Choroid plexus epithelial cell (primary cell): Measurements from ENCODE around the gene POU3F1.

Source experiments
- DNase-seq: peaks from one replicate; pipeline ENCODE4 v3.0.0-alpha.2; 2010; ENCODE audit warnings: low read depth
- H3K4me3 ChIP-seq: 2 replicates; pipeline ENCODE4 v1.5.1; 2011; ENCODE audit warnings: low read depth, mild to moderate bottlenecking, control low read depth, low read length, moderate library complexity
- TF ChIP-seq, protein P1 (sequence below): conservative IDR thresholded peaks from 2 replicates; pipeline ENCODE4 v1.5.1; 2011; ENCODE audit warnings: low read depth, mild to moderate bottlenecking, control low read depth, inconsistent platforms, low read length, moderate library complexity

POU3F1 gene

DNA sequence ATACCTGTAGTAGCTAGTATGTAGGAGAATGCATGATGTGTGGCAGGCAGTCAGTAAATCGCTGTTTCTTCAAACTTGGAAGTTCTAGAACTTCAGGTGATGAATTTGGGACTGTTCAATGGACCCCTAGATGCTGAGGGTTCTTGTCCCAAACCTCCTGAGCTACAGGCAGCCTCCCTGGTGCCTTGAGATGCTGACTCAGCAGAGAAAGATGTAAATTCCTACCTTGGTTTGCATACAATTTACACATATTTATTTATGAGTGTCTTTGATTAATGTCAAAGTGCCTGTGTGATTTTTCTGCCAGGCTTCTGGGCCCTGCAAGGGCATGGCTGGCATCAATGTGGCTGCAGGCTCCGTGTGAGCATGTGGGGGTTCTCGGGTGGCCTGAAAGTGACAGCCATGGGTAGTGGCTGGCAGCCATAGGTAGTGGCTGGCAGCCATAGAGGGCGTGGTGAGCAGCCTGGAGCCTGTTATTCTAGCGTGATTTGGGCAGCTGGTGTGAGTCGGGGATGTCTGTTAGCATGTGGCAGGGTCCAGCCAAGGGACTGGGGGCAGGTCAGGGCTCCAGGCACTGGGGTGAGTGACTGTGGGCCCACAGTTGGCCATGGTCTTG, 13.2 kb upstream of the POU3F1 start:
- TF ChIP-seq, protein P1, sequence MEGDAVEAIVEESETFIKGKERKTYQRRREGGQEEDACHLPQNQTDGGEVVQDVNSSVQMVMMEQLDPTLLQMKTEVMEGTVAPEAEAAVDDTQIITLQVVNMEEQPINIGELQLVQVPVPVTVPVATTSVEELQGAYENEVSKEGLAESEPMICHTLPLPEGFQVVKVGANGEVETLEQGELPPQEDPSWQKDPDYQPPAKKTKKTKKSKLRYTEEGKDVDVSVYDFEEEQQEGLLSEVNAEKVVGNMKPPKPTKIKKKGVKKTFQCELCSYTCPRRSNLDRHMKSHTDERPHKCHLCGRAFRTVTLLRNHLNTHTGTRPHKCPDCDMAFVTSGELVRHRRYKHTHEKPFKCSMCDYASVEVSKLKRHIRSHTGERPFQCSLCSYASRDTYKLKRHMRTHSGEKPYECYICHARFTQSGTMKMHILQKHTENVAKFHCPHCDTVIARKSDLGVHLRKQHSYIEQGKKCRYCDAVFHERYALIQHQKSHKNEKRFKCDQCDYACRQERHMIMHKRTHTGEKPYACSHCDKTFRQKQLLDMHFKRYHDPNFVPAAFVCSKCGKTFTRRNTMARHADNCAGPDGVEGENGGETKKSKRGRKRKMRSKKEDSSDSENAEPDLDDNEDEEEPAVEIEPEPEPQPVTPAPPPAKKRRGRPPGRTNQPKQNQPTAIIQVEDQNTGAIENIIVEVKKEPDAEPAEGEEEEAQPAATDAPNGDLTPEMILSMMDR: no peak
- no peak for DNase-seq

DNA sequence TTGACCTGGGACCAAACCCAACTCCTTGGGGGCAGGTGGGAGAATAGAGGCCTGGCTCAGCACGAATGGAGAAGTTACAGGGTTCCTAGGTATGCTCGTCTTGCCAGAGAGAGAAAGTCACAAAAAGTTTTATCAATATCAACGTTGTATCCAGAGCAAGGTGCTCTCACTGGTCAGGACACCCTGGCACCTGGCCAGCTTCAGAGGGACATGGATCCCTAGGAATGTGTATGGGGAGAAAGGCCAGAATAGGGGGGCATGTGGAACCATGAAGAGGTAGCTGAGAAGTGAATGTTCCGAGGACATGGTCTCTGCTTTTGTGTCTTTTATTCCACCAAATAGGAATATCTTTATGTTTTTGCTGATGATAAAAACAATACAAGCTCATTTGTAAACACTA, 9.4 kb upstream of the POU3F1 start:
- TF ChIP-seq, protein P1: no peak
- H3K4me3 ChIP-seq: no peak overlapping the region
- no peak for DNase-seq

More for the DNA sequence above, 13.2 kb upstream of the POU3F1 start:
- no peak overlapping the region for H3K4me3 ChIP-seq

DNA sequence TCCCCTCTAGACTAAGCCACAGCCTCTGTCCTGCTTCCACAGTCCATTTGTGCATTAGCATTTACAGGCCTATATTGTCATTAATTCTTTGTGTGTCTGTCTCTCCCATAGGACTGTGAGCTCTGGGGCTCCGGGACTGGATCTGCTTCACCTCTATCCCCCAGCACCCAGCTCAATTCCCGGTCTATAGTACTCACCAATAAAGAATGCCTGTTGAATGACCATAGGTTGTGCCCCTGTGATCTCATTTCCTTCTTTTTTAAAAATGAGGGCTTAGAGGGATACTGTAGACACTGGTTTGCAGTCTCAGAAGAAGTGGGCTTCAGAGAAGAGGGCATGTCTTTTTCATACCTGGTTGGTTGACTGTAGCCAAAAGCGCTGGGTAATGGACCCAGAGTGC, 8.8 kb upstream of the POU3F1 start:
- H3K4me3 ChIP-seq: no peak overlapping the region
- DNase-seq: no peak
- TF ChIP-seq, protein P1: no peak

DNA sequence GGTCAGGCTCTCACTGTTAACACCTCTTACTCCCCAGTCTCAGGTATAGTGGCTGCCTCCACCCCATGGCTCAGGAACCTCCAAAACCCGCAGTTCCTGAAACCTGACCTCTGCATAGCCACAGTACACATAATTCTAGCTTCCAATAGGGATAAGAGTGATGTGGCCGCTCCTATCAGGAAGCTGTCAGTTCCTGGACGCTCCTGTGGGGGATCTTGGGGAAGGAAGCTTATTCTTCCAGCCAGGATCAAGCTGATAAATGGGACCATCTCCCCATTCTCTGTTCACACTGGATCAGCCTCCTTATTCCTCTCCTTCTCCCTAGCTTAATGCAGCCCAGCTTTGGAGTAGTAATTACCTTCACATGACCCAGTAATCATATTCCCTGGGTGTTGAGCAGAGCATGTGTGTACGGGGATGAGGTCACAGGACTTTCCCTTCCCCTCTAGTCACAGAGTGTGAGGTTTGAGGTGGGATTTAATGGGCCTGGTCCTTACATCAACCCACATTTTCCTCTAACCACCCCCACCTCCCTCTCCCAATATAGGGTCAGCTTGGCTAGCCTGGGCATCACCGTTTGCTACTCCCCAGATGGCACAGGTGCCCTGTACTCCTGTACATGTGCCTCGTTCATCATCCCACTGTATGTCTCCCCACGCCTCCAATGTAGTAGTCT, 7.0 kb upstream of the POU3F1 start:
- TF ChIP-seq, protein P1: no peak
- no peak overlapping the region for H3K4me3 ChIP-seq
- DNase-seq: no peak

DNA sequence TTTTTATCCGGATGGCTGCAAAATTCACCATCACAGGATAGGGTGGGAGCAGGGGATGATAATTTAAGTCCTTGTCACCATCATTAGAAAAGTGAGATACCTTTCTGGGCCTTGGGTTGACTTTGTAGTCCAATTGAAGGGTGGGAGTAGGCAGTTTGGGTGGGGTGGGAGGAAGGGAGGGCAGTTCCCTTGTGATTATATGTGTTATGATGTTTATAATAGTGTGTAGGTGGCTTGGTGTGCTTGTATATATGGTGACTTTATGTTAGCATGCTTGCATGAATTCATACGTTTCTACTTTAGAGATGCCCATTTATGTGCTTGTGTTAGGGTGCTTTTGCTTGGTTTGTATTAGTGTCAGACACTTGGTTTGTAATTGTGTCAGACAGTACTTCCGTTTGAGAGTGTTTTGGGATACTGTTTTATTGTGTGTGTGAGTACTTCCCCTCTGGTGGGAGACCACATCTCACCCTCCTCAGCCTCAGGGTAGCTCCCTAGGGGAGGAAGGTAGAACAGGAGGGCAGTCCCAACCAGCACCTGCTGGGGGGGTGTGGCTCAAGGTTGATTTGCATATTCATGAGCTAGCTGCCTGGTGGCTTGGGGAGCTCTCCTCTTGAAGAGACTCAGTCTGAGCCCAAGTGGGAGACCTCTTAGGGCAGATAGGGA, 6.3 kb upstream of the POU3F1 start:
- DNase-seq: no peak
- no peak overlapping the region for H3K4me3 ChIP-seq
- TF ChIP-seq, protein P1: no peak

DNA sequence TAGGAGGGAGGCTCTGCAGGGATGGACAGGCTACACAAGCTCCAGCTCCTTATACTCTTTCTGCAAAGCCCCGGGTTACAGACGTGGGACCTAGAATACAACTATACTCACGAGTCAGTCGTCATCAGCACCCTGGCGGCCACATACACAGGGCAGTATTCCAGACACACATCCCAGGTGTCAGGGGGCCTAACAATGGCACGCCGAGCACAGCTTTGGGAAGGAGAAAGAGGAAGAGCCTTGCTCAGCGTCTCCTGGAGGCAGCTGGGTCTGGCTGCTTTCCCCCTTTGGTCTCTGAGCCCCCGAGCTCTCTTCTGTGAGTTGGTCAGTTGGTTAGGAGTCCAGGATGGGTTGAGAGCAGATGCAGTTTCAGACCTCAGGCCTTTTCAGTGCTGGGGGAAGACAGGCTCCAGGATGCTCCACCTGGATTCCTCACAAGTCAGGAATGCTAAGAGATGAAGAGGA, 4.5 kb upstream of the POU3F1 start:
- H3K4me3 ChIP-seq: no peak overlapping the region
- TF ChIP-seq, protein P1: no peak
- no peak for DNase-seq
